Middle frontal gyrus (tissue), 1 donor: ENCODE data around the gene DNAJC24.
"Not testable (repeated sequence)": the region's sequence is repeated elsewhere in the genome, so short reads cannot be mapped to it uniquely, and the experiment has no call there.

Experiments used
- DNase-seq: peaks from one replicate; pipeline ENCODE4 v3.0.0-alpha.2; 2015; ENCODE audit warnings: low spot score; ENCODE audit errors: extremely low spot score

Gene DNAJC24

GRCh38 chr11:31369348-31370329, at the start of gene DNAJC24, which contains the start of gene DCDC1:
Gene DNAJC24, plus strand, starts transcription at chr11:31369860. Its CDS starts 889 bp downstream, at chr11:31370749.
Gene DCDC1, minus strand, starts transcription at chr11:31369739. Its CDS starts 41,459 bp downstream, at chr11:31328280.
- peak; percentile 91 for DNase-seq

GRCh38 chr11:31321494-31321893, 48.2 kb upstream of the DNAJC24 start:
- not testable (repeated sequence) for DNase-seq

- DNase-seq, result no peak
These were observed 46.5 kb upstream of the DNAJC24 start for GRCh38 chr11:31323145-31323544.

- DNase-seq, result no peak
These were observed 44.5 kb upstream of the DNAJC24 start for GRCh38 chr11:31325160-31325559.

- DNase-seq, result no peak
These were observed 43.1 kb upstream of the DNAJC24 start for GRCh38 chr11:31326470-31327148.

GRCh38 chr11:31327417-31327816, 42.2 kb upstream of the DNAJC24 start:
- DNase-seq, result no peak

GRCh38 chr11:31328697-31329096, 41.0 kb upstream of the DNAJC24 start:
- DNase-seq, result no peak

GRCh38 chr11:31337806-31338205, 31.9 kb upstream of the DNAJC24 start:
- no peak for DNase-seq

GRCh38 chr11:31340903-31341572, 28.6 kb upstream of the DNAJC24 start:
- DNase-seq, result no peak

GRCh38 chr11:31351168-31351567, 18.5 kb upstream of the DNAJC24 start:
- DNase-seq, result no peak

- no peak for DNase-seq
These were observed 14.5 kb upstream of the DNAJC24 start for GRCh38 chr11:31355131-31355530.

- DNase-seq, result no peak
These were observed 13.8 kb upstream of the DNAJC24 start for GRCh38 chr11:31355817-31356216.

GRCh38 chr11:31361743-31362142, 7.9 kb upstream of the DNAJC24 start:
- DNase-seq, result no peak

GRCh38 chr11:31366795-31367194, 2.9 kb upstream of the DNAJC24 start:
- DNase-seq, result no peak

GRCh38 chr11:31375879-31376278, 6.2 kb downstream of the DNAJC24 start:
- DNase-seq, result no peak

- DNase-seq, result no peak
These were observed 13.5 kb downstream of the DNAJC24 start for GRCh38 chr11:31383116-31383515.

GRCh38 chr11:31387379-31387778, 17.7 kb downstream of the DNAJC24 start:
- no peak for DNase-seq

GRCh38 chr11:31397239-31397834, 27.7 kb downstream of the DNAJC24 start:
- no peak for DNase-seq

- DNase-seq, result no peak
These were observed 35.0 kb downstream of the DNAJC24 start for GRCh38 chr11:31404614-31405013.

GRCh38 chr11:31408201-31408600, 38.5 kb downstream of the DNAJC24 start:
- DNase-seq, result no peak

GRCh38 chr11:31412946-31413345, 43.3 kb downstream of the DNAJC24 start:
- DNase-seq, result no peak
